Non-pigmented ciliary epithelial cell (primary cell): ENCODE measurements around the gene SAT2.

Experiments
- DNase-seq: peaks from one replicate; pipeline ENCODE4 v3.0.0-alpha.2; 2010; ENCODE audit warnings: low read depth

Gene SAT2

DNA sequence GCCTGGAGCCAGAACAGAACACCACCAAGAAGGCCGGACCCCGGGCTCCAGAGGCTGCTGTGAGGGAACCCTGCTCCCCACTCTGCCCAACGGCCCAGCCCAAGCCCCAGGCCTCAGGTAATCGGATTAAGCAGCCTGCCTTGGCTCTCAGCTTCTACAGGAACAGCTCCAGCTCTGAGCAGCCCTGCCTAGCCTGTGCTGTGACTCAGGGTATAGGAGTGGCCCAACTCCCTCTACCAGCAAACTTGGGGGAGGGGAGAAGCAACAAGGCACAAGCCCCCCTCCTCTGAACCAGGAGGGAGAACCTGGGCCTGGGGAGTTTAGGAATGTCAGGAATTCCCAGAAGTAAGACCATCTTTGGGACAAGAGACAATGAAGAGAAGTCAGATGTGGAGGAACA, 36.9 kb downstream of the SAT2 start:
- DNase-seq: peak; percentile 47

DNA sequence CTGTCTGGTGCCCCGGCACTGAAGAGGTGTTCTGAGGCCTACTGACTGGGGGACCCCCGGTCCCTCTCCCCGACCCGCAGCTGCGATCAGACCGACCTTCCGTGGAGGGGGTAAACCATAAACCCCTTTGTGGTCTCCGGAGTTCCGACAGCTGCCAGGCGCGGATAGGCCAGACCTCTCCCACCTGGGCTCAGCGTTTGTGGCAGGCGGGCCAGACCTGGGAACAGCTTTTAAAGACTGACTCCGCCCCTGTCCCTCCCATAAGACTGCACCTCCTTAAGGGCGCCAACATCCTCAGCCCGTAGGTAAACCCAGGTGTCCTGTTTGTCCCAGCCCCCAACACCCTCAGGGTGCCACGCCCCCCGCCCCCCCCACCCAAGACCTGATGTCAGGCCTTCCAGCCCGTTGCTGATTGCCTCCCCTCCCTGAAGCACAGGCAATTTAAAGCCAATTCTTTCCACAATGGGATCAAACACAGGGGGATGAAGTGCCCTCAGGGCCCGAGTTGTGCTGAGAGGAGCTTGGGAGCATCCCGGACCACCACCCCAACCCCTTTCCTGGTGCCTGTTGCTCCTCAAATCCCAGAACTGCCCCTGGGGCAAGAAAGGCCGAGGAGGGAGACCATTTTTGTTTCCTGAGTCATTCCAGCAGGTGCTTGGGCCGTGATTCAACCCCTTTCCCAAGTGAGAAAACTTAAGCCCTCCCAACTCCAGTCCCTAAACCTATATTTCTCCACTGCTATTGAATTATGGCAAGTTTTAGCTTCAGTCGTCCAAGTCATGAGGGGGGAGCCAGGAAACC, 37.5 kb downstream of the SAT2 start, which contains the start of gene SOX15:
Gene SOX15, minus strand, starts transcription at position 204 of the 801 bp plus-strand sequence. CDS start 418 bp downstream, outside the sequence.
- no peak for DNase-seq

GRCh38 chr17:7589204-7589868, 38.3 kb downstream of the SAT2 start:
- no peak for DNase-seq

DNA sequence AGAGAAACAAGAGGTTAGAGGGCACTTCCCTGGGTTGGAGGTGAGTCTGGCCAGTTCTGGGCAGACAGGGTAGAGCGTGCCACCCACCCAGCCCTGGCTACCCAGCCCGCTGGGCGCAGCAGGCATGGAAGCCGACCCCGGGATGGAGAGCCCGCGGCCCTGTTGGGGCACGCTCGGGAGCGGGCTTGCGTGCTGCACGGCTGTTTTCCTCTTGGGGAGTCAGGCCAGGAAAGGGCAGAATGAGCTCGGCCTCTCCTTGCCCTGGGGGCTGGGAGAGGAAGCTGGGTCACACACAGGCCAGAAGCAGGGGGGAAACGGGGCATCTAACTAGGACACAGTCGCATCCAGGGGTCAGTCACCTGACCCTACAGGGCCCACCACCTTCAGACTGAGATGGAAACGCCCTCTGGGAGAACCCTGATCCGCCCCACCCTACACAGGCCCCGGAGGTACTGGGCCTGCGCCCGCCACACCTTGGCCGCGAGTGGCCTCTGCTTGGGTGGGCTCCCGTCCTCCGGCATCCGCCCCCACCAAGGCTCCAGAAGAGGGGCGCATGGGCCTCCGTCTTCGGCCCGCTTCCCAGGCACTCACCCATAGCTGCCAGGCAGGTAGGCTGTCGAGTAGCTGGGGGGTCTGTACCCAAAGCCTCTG, 38.9 kb downstream of the SAT2 start:
- no peak for DNase-seq

DNA sequence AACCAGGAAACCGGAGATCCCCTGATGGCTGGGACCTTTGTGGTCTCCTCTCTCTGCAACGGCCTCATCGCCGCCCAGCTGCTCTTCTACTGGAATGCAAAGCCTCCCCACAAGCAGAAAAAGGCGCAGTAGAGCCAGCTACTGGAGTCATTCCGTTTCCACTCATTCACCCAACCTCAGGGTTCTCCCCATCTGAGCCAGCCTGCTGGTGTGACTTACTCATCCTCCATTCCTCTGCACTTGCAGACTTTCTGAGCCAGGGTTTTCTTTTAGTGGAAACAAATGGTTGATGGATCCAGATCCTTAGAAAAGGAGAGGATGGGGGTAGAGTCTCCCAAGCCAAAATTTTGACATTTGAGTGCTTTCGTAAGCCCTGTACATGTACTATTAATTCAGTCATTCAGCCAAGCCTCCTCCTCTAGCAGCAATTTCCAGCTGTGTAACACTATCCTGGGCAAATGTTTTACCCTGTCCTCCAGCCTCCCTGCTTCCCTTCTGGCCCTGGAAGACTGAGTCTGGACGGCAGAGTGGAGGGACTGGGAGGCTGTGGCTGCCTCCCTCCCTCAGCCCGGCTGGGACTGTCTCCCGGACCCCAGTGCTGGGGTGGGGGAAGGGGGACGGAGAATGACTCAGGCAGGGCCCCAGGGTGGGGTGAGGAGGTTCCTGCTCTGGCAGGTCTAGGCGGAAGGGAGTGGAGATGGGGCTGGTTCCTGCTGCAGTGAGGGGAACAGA, 40.0 kb downstream of the SAT2 start:
- peak; percentile 88 for DNase-seq

DNA sequence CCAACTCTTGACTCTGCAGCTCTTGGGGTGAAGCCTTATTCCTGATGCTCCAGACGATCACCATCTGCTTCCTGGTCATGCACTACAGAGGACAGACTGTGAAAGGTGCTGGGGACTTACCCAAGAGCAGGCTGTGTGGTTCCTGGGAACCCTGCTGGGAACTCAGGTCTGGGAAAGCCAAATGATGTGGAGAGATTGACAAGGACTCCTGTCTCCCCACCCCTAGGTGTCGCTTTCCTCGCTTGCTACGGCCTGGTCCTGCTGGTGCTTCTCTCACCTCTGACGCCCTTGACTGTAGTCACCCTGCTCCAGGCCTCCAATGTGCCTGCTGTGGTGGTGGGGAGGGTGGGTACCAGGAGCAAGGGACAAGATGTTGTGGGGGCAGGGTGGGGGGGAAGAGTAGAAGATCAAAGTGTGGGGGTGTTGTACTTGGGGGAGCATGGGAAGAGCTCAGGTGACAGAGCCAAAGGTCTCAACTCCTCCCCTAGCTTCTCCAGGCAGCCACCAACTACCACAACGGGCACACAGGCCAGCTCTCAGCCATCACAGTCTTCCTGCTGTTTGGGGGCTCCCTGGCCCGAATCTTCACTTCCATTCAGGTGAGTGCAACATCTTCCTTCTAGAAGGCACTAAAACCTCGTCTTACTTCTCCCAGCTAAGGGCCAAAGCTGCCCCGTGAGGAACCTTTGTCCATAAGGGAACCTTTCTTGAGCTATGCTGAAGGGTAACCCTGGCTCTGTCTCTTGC, 40.8 kb downstream of the SAT2 start:
- no peak for DNase-seq

GRCh38 chr17:7583253-7584109, 44.1 kb downstream of the SAT2 start, which contains the start of gene MPDU1:
Gene MPDU1 (plus strand): TSS chr17:7583852. CDS start chr17:7583863, 11 bp downstream.
- DNase-seq: peak; percentile 87

- DNase-seq: no peak
Observed at GRCh38 chr17:7582396-7583252, 45.0 kb downstream of the SAT2 start.

DNA sequence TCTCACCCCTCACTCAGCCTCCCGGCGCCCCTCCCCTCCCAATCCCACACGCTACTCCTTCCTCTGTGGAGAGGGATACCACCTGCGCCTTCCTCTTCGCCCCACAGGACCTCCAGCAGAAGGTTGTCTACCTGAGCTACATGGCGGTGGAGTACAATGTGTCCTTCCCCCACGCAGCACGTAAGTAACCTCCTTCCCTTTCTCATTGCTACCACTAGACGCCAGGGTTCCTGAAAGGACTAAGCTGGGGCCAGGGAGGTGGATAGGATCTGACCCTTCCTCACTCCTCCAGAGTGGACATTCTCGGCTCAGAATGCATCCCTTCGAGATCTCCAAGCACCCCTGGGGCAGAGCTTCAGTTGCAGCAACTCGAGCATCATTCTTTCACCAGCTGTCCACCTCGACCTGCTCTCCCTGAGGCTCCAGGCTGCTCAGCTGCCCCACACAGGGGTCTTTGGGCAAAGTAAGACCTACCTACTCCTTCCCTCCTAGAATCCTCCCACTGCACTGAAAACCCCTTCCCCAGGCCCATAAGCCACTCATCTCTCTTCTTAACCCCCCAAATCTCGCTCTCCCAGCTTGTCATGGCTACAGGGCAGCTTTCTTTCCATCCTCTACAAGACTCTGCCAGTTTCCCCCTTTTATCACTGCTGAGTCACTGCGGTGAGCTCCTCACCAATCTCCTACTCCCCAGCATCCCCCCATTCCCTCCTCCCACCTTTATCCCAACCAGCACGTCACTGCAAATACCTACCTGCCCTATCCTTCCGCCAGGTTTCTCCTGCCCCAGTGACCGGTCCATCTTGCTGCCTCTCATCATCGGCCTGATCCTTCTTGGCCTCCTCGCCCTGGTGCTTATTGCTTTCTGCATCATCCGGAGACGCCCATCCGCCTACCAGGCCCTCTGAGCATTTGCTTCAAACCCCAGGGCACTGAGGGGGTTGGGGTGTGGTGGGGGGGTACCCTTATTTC, 46.7 kb downstream of the SAT2 start:
- DNase-seq: no peak

DNA sequence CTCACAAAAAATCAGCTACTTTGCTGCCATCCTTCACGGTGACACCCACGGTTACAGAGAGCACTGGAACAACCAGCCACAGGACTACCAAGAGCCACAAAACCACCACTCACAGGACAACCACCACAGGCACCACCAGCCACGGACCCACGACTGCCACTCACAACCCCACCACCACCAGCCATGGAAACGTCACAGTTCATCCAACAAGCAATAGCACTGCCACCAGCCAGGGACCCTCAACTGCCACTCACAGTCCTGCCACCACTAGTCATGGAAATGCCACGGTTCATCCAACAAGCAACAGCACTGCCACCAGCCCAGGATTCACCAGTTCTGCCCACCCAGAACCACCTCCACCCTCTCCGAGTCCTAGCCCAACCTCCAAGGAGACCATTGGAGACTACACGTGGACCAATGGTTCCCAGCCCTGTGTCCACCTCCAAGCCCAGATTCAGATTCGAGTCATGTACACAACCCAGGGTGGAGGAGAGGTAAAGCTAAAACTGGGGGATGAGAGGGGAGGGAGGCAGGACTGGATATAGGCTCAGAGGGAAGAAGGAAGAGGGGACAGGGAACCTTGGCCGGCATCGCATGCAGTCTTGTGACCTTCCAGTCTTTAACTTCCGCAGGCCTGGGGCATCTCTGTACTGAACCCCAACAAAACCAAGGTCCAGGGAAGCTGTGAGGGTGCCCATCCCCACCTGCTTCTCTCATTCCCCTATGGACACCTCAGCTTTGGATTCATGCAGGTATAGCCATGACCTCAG, 47.6 kb downstream of the SAT2 start:
- no peak for DNase-seq

DNA sequence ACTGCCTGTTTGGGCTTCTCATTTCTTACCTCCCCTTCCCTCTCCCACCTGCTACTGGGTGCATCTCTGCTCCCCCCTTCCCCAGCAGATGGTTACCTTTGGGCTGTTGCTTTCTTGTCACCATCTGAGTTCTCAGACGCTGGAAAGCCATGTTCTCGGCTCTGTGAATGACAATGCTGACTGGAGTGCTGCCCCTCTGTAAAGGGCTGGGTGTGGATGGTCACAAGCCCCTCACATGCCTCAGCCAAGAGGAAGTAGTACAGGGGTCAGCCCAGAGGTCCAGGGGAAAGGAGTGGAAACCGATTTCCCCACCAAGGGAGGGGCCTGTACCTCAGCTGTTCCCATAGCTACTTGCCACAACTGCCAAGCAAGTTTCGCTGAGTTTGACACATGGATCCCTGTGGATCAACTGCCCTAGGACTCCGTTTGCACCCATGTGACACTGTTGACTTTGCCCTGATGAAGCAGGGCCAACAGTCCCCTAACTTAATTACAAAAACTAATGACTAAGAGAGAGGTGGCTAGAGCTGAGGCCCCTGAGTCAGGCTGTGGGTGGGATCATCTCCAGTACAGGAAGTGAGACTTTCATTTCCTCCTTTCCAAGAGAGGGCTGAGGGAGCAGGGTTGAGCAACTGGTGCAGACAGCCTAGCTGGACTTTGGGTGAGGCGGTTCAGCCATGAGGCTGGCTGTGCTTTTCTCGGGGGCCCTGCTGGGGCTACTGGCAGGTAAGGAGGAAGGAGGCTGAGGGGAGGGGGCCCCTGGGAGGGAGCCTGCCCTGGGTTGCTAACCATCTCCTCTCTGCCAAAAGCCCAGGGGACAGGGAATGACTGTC, 48.4 kb downstream of the SAT2 start, which contains the start of gene CD68:
Gene CD68, plus strand, starts transcription at position 638 of the 833 bp plus-strand sequence. Its CDS starts 40 bp downstream, at position 678.
- DNase-seq: no peak

DNA sequence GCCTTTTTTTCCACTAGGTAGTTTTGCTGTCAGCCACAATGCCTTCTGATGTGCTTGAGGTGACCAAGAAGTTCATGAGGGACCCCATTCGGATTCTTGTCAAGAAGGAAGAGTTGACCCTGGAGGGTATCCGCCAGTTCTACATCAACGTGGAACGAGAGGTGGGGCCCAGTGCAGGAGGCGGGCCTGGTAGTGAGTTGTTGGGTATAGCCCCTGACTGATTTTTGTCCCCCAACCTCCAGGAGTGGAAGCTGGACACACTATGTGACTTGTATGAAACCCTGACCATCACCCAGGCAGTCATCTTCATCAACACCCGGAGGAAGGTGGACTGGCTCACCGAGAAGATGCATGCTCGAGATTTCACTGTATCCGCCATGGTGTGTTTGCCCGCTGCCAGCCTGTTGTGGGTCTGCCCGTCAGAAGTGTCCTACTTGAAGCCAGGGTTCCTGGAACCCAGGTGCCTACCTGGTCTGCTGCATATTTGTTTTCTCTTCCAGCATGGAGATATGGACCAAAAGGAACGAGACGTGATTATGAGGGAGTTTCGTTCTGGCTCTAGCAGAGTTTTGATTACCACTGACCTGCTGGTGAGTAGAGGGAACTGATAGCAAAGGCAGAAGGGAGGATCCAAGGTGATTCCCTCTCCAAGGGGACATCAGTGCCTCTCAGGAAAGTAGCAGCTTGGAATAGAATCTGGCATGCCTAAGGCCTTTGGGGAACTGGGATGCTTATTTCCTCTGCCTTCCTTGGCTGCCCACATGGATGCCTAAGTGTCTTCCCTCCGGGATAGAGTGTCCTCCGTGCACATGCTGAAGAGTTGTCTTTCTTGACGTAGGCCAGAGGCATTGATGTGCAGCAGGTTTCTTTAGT, 50.1 kb downstream of the SAT2 start:
- no peak for DNase-seq

DNA sequence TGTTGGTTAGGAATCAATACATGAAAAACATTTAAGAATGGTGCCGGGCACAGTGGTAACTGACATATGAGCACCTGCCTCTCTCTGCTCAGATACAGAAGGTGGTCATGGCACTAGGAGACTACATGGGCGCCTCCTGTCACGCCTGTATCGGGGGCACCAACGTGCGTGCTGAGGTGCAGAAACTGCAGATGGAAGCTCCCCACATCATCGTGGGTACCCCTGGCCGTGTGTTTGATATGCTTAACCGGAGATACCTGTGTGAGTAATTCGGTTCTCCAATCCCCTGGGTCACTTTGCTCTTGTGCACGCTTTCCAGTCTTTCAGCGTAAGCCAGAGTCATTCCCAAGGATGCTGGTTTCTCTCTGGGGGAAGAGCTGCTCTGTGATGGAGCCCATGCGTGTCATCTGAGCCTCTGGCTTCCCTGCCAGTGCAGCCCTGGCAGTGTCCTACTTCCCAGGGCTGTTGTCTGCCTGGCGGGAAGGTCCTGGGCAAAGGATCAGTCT, 51.1 kb downstream of the SAT2 start:
- no peak for DNase-seq
